H9 (cell line): ENCODE data around the gene ANK3. TPM values are rescaled to one million over a fixed set of nuclear protein-coding genes. Genes with fewer than 3 reads are reported as not detected.

Source experiments
- DNase-seq: peaks from one replicate; pipeline ENCODE4 v3.0.0-alpha.2; 2017
- H2AFZ ChIP-seq: one replicate; pipeline ENCODE4 v1.6.1; 2013; ENCODE audit warnings: mild to moderate bottlenecking, low read length, control low read depth, moderate library complexity
- H2AK5ac ChIP-seq: 2 replicates; pipeline ENCODE4 v1.6.1; 2013; ENCODE audit warnings: low read length, control low read depth, mixed read lengths; ENCODE audit not compliant: insufficient read length
- H2BK120ac ChIP-seq: one replicate; pipeline ENCODE4 v1.6.1; 2013; ENCODE audit warnings: low read depth, mild to moderate bottlenecking, low read length, control low read depth, inconsistent platforms; ENCODE audit not compliant: poor library complexity, severe bottlenecking
- H2BK12ac ChIP-seq: 2 replicates; pipeline ENCODE4 v1.6.1; 2013; ENCODE audit warnings: low read length, control low read depth, mixed read lengths, low read depth; ENCODE audit not compliant: insufficient read length
- H2BK15ac ChIP-seq: 2 replicates; pipeline ENCODE4 v1.6.1; 2013; ENCODE audit warnings: low read depth, low read length, control low read depth
- H2BK20ac ChIP-seq: one replicate; pipeline ENCODE4 v1.6.1; 2013; ENCODE audit warnings: low read depth, mild to moderate bottlenecking, low read length, control low read depth, inconsistent platforms; ENCODE audit not compliant: poor library complexity, severe bottlenecking
- H2BK5ac ChIP-seq: 2 replicates; pipeline ENCODE4 v1.6.1; 2013; ENCODE audit warnings: low read length, control low read depth, mixed read lengths; ENCODE audit not compliant: insufficient read length
- H3K14ac ChIP-seq: 2 replicates; pipeline ENCODE4 v1.6.1; 2013; ENCODE audit warnings: low read length, control low read depth; ENCODE audit not compliant: insufficient read depth
- H3K18ac ChIP-seq: 2 replicates; pipeline ENCODE4 v1.6.1; 2013; ENCODE audit warnings: low read depth, mild to moderate bottlenecking, mixed read lengths, low read length, control low read depth; ENCODE audit not compliant: insufficient read length
- H3K23ac ChIP-seq: 2 replicates; pipeline ENCODE4 v1.6.1; 2013; ENCODE audit warnings: low read length, control low read depth, mixed read lengths, low read depth; ENCODE audit not compliant: insufficient read length
- H3K23me2 ChIP-seq: 2 replicates; pipeline ENCODE4 v1.6.1; 2013; ENCODE audit warnings: low read depth, mild to moderate bottlenecking, mixed read lengths, low read length, control low read depth; ENCODE audit not compliant: insufficient read length, poor library complexity, severe bottlenecking
- H3K27ac ChIP-seq: 2 replicates; pipeline ENCODE4 v1.5.1; 2013; ENCODE audit warnings: low read length, control low read depth, mixed read lengths, low read depth; ENCODE audit not compliant: insufficient read length
- H3K27me3 ChIP-seq: 2 replicates; pipeline ENCODE4 v1.6.1; 2013; ENCODE audit warnings: low read length, control low read depth, inconsistent platforms; ENCODE audit not compliant: insufficient read depth
- H3K4ac ChIP-seq: 2 replicates; pipeline ENCODE4 v1.6.1; 2013; ENCODE audit warnings: low read depth, mild to moderate bottlenecking, control low read depth, inconsistent platforms, low read length, moderate library complexity
- H3K4me1 ChIP-seq: 2 replicates; pipeline ENCODE4 v1.6.1; 2013; ENCODE audit warnings: low read length, control low read depth, inconsistent platforms; ENCODE audit not compliant: insufficient read depth
- H3K4me2 ChIP-seq: 2 replicates; pipeline ENCODE4 v1.6.1; 2013; ENCODE audit warnings: low read length, control low read depth, mixed read lengths; ENCODE audit not compliant: insufficient read length, insufficient read depth
- H3K56ac ChIP-seq: 2 replicates; pipeline ENCODE4 v1.6.1; 2013; ENCODE audit warnings: low read depth, mild to moderate bottlenecking, mixed read lengths, low read length, control low read depth; ENCODE audit not compliant: insufficient read length
- H3K79me1 ChIP-seq: 2 replicates; pipeline ENCODE4 v1.6.1; 2013; ENCODE audit warnings: low read depth, mild to moderate bottlenecking, moderate library complexity, low read length, control low read depth, inconsistent platforms; ENCODE audit not compliant: insufficient read depth, poor library complexity, severe bottlenecking
- H3K79me2 ChIP-seq: 2 replicates; pipeline ENCODE4 v1.6.1; 2013; ENCODE audit warnings: low read length, control low read depth, inconsistent platforms; ENCODE audit not compliant: insufficient read depth
- H3K9ac ChIP-seq: 2 replicates; pipeline ENCODE4 v1.6.1; 2013; ENCODE audit warnings: low read length, control low read depth, mixed read lengths; ENCODE audit not compliant: insufficient read length; ENCODE audit errors: extremely low read depth
- H3K9me3 ChIP-seq: one replicate; pipeline ENCODE4 v1.6.1; 2013; ENCODE audit warnings: low read depth, low read length, inconsistent platforms; ENCODE audit not compliant: control insufficient read depth
- H3T11ph ChIP-seq: one replicate; pipeline ENCODE4 v1.6.1; 2013; ENCODE audit warnings: mild to moderate bottlenecking, low read length, control low read depth, inconsistent platforms
- H4K20me1 ChIP-seq: one replicate; pipeline ENCODE4 v1.6.1; 2013; ENCODE audit not compliant: control insufficient read depth, insufficient read length, insufficient read depth
- H4K5ac ChIP-seq: 2 replicates; pipeline ENCODE4 v1.6.1; 2013; ENCODE audit warnings: low read depth, mild to moderate bottlenecking, mixed read lengths, low read length, control low read depth; ENCODE audit not compliant: insufficient read length
- H4K8ac ChIP-seq: replicated peaks from 2 replicates; pipeline ENCODE4 v1.6.1; 2013; ENCODE audit warnings: low read length, control low read depth, mixed read lengths, low read depth; ENCODE audit not compliant: insufficient read length
- H4K91ac ChIP-seq: 2 replicates; pipeline ENCODE4 v1.6.1; 2013; ENCODE audit warnings: low read depth, mild to moderate bottlenecking, moderate library complexity, mixed read lengths, low read length, control low read depth; ENCODE audit not compliant: insufficient read length
- H3K27ac Mint-ChIP-seq, 3 experiments: 2 replicates in 2 of 3; 3 replicates in 1 of 3; pipeline ENCODE4 v1.8.0; 2020 to 2021; ENCODE audit warnings: mixed read lengths in 3 of 3, mild to moderate bottlenecking in 1 of 3, moderate library complexity in 1 of 3
- H3K27me3 Mint-ChIP-seq: 2 replicates; pipeline ENCODE4 v1.8.0; 2021; ENCODE audit warnings: low read depth, mild to moderate bottlenecking, moderate library complexity, mixed read lengths
- H3K36me3 Mint-ChIP-seq, 3 experiments: 2 replicates in 2 of 3; 3 replicates in 1 of 3; pipeline ENCODE4 v1.8.0; 2020 to 2021; ENCODE audit warnings: low read depth in 3 of 3, mixed read lengths in 3 of 3; ENCODE audit not compliant: insufficient read depth in 1 of 3
- H3K4me1 Mint-ChIP-seq, 2 experiments: 2 replicates each; pipeline ENCODE4 v1.8.0; 2020; ENCODE audit warnings: mixed read lengths in 2 of 2
- H3K4me3 Mint-ChIP-seq, 2 experiments: 2 replicates in 1 of 2; 3 replicates in 1 of 2; pipeline ENCODE4 v1.8.0; 2020 to 2021; ENCODE audit warnings: mild to moderate bottlenecking in 2 of 2, mixed read lengths in 2 of 2, moderate library complexity in 1 of 2
- H3K9me3 Mint-ChIP-seq, 2 experiments: 2 replicates in 1 of 2; 3 replicates in 1 of 2; pipeline ENCODE4 v1.8.0; 2020; ENCODE audit warnings: mild to moderate bottlenecking in 2 of 2, mixed read lengths in 2 of 2, moderate library complexity in 1 of 2
- CTCF ChIP-seq: fragments of 200-600 bp; sonication (generic); conservative IDR thresholded peaks from 3 replicates; pipeline ENCODE4 v1.8.0; 2021; ENCODE audit warnings: antibody characterized with exemption, mild to moderate bottlenecking
- WGBS: extraction: QIAGEN DNeasy Blood & Tissue Kit; methylation state at CpG from one replicate; pipeline ENCODE4 v1.1.7; 2013; ENCODE audit warnings: missing lambda C conversion rate, low lambda C conversion rate, mixed read lengths; ENCODE audit not compliant: insufficient read length; ENCODE audit errors: extremely low coverage; 5-methylcytosine and 5-hydroxymethylcytosine counted together
- total RNA-seq: library from RNA; stranded (reverse); gene quantifications from 2 replicates; pipeline ENCODE4 v1.2.1, GENCODE V29; 2021

The ANK3 gene
- total RNA-seq, 1 experiment from 2014 or later: 59.6 TPM

DNA sequence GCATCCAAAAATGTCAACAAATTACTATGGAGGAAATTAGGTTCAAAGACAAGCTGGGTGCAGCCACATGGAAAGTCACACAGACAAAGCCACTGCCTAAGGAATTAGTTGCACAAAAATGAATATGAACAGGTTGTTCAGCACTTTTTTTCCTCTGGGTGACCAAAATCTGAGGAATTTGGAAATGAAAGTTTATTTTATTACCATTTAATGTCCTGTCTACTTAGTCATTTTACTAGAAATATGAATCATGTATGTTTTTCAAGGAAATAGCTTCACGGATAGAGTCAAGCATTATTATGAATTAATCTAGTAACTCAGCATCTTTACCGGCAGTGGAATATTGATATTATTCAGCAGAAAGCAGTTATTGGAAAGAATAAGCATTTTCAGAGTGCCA lies 106.3 kb downstream of the ANK3 start:
- H3K27me3 ChIP-seq: no peaks in the 10 kb centered on the region
- H3K27ac Mint-ChIP-seq: no peak overlapping the region
- H3K4me3 Mint-ChIP-seq: no peak overlapping the region
- H2BK120ac ChIP-seq: no peak overlapping the region
- H3K18ac ChIP-seq: no peak overlapping the region
- no peaks in the 10 kb centered on the region for H3K79me1 ChIP-seq
- no peaks in the 10 kb centered on the region for H3K9me3 ChIP-seq
- no peak overlapping the region for H2AFZ ChIP-seq
- no peak overlapping the region for H2BK20ac ChIP-seq
- DNase-seq: no peak
- H4K5ac ChIP-seq: no peak overlapping the region
- no peaks in the 10 kb centered on the region for H3K79me2 ChIP-seq
- no peak overlapping the region for H3T11ph ChIP-seq
- no peak overlapping the region for H2BK5ac ChIP-seq
- H4K8ac ChIP-seq: no peak overlapping the region
- no peak overlapping the region for H3K27ac ChIP-seq
- H3K36me3 Mint-ChIP-seq: no peaks in the 10 kb centered on the region
- no peak overlapping the region for H2BK15ac ChIP-seq
- no peak overlapping the region for H2BK12ac ChIP-seq
- no peak overlapping the region for H3K4me2 ChIP-seq
- H4K20me1 ChIP-seq: no peaks in the 10 kb centered on the region
- WGBS: no CpG with 5 or more reads among the region's 2 CpGs
- TF ChIP-seq CTCF: no peak
- peaks cover 20 to 23% of the 10 kb centered on the region in 2 experiments for H3K4me1 Mint-ChIP-seq
- no peak overlapping the region for H3K14ac ChIP-seq
- no peak overlapping the region for H4K91ac ChIP-seq
- H3K9me3 Mint-ChIP-seq: no peaks in the 10 kb centered on the region
- no peak overlapping the region for H3K4ac ChIP-seq
- H3K23ac ChIP-seq: no peak overlapping the region
- H3K23me2 ChIP-seq: no peaks in the 10 kb centered on the region
- peaks cover 3% of the 10 kb centered on the region; the same call in 1 of the 2 replicates for H3K4me1 ChIP-seq
- H3K9ac ChIP-seq: no peak overlapping the region
- no peak overlapping the region for H2AK5ac ChIP-seq
- no peak overlapping the region for H3K56ac ChIP-seq
- H3K27me3 Mint-ChIP-seq: no peaks in the 10 kb centered on the region
